ENCODE results near the gene PRDM4.

DNA sequence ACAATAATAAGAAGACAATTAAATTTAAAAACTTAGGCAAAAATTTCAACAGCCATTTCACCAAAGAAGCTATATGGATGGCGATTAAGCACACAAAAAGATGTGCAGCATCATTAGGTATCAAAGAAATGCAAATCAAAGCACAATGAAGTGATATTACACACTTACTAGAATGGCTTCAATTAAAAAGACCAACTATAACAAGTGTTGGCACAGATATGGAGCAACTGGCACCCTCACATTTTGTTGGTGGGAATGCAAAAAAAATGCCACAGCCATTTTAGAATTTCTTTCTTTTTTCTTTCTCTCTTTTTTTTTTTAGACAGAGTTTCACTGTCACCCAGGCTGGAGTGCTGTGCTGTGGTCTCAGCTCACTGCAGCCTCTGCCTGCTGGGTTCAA lies 1.9 kb upstream of the PRDM4 start:
- TF ChIP-seq, protein P1, sequence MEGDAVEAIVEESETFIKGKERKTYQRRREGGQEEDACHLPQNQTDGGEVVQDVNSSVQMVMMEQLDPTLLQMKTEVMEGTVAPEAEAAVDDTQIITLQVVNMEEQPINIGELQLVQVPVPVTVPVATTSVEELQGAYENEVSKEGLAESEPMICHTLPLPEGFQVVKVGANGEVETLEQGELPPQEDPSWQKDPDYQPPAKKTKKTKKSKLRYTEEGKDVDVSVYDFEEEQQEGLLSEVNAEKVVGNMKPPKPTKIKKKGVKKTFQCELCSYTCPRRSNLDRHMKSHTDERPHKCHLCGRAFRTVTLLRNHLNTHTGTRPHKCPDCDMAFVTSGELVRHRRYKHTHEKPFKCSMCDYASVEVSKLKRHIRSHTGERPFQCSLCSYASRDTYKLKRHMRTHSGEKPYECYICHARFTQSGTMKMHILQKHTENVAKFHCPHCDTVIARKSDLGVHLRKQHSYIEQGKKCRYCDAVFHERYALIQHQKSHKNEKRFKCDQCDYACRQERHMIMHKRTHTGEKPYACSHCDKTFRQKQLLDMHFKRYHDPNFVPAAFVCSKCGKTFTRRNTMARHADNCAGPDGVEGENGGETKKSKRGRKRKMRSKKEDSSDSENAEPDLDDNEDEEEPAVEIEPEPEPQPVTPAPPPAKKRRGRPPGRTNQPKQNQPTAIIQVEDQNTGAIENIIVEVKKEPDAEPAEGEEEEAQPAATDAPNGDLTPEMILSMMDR (IDR thresholded peaks at IDR 0.05): no peak
- no peak for TF ChIP-seq POLR2A (IDR thresholded peaks at IDR 0.05)

All from testis (tissue), 2 donors.